IPS-18a (cell line): ENCODE results near the gene TPM4.

Experiments used
- H3K27ac ChIP-seq: one replicate; pipeline ENCODE4 v1.5.1; 2013; ENCODE audit warnings: low read length
- H3K27me3 ChIP-seq: one replicate; pipeline ENCODE4 v1.6.1; 2013; ENCODE audit warnings: mild to moderate bottlenecking, low read length; ENCODE audit not compliant: control insufficient read depth, insufficient read depth
- H3K36me3 ChIP-seq: one replicate; pipeline ENCODE4 v1.6.1; 2013; ENCODE audit warnings: low read depth, low read length; ENCODE audit not compliant: control insufficient read depth
- H3K4me1 ChIP-seq: one replicate; pipeline ENCODE4 v1.6.1; 2013; ENCODE audit warnings: low read depth, low read length; ENCODE audit not compliant: control insufficient read depth
- H3K4me3 ChIP-seq: one replicate; pipeline ENCODE4 v1.5.1; 2013; ENCODE audit warnings: low read length
- H3K9ac ChIP-seq: one replicate; pipeline ENCODE4 v1.6.1; 2013; ENCODE audit warnings: mild to moderate bottlenecking, low read length, moderate library complexity
- H3K9me3 ChIP-seq: one replicate; pipeline ENCODE4 v1.6.1; 2013; ENCODE audit warnings: low read depth, low read length; ENCODE audit not compliant: control insufficient read depth

Gene TPM4

GRCh38 chr19:16035601-16036297 lies 40.5 kb upstream of the TPM4 start:
- no peaks in the 10 kb centered on the region for H3K27me3 ChIP-seq
- H3K4me1 ChIP-seq: no peaks in the 10 kb centered on the region
- H3K36me3 ChIP-seq: no peaks in the 10 kb centered on the region
- H3K27ac ChIP-seq: no peak overlapping the region
- no peak overlapping the region for H3K4me3 ChIP-seq
- peaks cover 23% of the 10 kb centered on the region for H3K9me3 ChIP-seq
- no peak overlapping the region for H3K9ac ChIP-seq

- Histone ChIP-seq H3K9me3 (peaks cover 17% of the 10 kb centered on the region), H3K27me3 (no peaks in the 10 kb centered on the region), H3K27ac (no peak overlapping the region), H3K4me3 (no peak overlapping the region), H3K36me3 (no peaks in the 10 kb centered on the region), H3K4me1 (no peaks in the 10 kb centered on the region), H3K9ac (no peak overlapping the region)
Measured at GRCh38 chr19:16036397-16036925, 39.8 kb upstream of the TPM4 start.

GRCh38 chr19:16036941-16037340 lies 39.4 kb upstream of the TPM4 start:
- no peaks in the 10 kb centered on the region for H3K4me1 ChIP-seq
- H3K27me3 ChIP-seq: no peaks in the 10 kb centered on the region
- H3K27ac ChIP-seq: no peak overlapping the region
- H3K9me3 ChIP-seq: peaks cover 14% of the 10 kb centered on the region
- H3K4me3 ChIP-seq: no peak overlapping the region
- H3K36me3 ChIP-seq: no peaks in the 10 kb centered on the region
- H3K9ac ChIP-seq: no peak overlapping the region

GRCh38 chr19:16037424-16038195 lies 38.7 kb upstream of the TPM4 start:
- Histone ChIP-seq H3K36me3 (no peaks in the 10 kb centered on the region), H3K9ac (no peak overlapping the region), H3K9me3 (peaks cover 12% of the 10 kb centered on the region), H3K4me3 (no peak overlapping the region), H3K27me3 (no peaks in the 10 kb centered on the region), H3K27ac (no peak overlapping the region), H3K4me1 (no peaks in the 10 kb centered on the region)

GRCh38 chr19:16038196-16038695 lies 38.0 kb upstream of the TPM4 start:
- Histone ChIP-seq H3K4me3 (no peak overlapping the region), H3K4me1 (no peaks in the 10 kb centered on the region), H3K9me3 (peaks cover 11% of the 10 kb centered on the region), H3K36me3 (no peaks in the 10 kb centered on the region), H3K9ac (no peak overlapping the region), H3K27me3 (no peaks in the 10 kb centered on the region), H3K27ac (no peak overlapping the region)

GRCh38 chr19:16039081-16039480 lies 37.2 kb upstream of the TPM4 start:
- H3K4me3 ChIP-seq: no peak overlapping the region
- peaks cover 11% of the 10 kb centered on the region for H3K9me3 ChIP-seq
- H3K27ac ChIP-seq: no peak overlapping the region
- no peaks in the 10 kb centered on the region for H3K36me3 ChIP-seq
- no peaks in the 10 kb centered on the region for H3K27me3 ChIP-seq
- H3K9ac ChIP-seq: no peak overlapping the region
- no peaks in the 10 kb centered on the region for H3K4me1 ChIP-seq

- peaks cover 11% of the 10 kb centered on the region for H3K9me3 ChIP-seq
- no peak overlapping the region for H3K4me3 ChIP-seq
- no peaks in the 10 kb centered on the region for H3K4me1 ChIP-seq
- no peak overlapping the region for H3K9ac ChIP-seq
- no peak overlapping the region for H3K27ac ChIP-seq
- H3K27me3 ChIP-seq: no peaks in the 10 kb centered on the region
- no peaks in the 10 kb centered on the region for H3K36me3 ChIP-seq
Measured at GRCh38 chr19:16039545-16039944, 36.8 kb upstream of the TPM4 start.

GRCh38 chr19:16040642-16041041 lies 35.7 kb upstream of the TPM4 start:
- no peak overlapping the region for H3K9ac ChIP-seq
- no peaks in the 10 kb centered on the region for H3K36me3 ChIP-seq
- H3K9me3 ChIP-seq: peaks cover 8% of the 10 kb centered on the region
- no peak overlapping the region for H3K27ac ChIP-seq
- H3K4me3 ChIP-seq: no peak overlapping the region
- no peaks in the 10 kb centered on the region for H3K4me1 ChIP-seq
- no peaks in the 10 kb centered on the region for H3K27me3 ChIP-seq

GRCh38 chr19:16041299-16041990 lies 34.9 kb upstream of the TPM4 start:
- Histone ChIP-seq H3K4me3 (peak overlapping the region; percentile 11), H3K36me3 (no peaks in the 10 kb centered on the region)

GRCh38 chr19:16041991-16042386 lies 34.3 kb upstream of the TPM4 start:
- peak overlapping the region; percentile 11 for H3K4me3 ChIP-seq

More at GRCh38 chr19:16041299-16041990, 34.9 kb upstream of the TPM4 start:
- Histone ChIP-seq H3K27ac (no peak overlapping the region), H3K4me1 (no peaks in the 10 kb centered on the region), H3K27me3 (no peaks in the 10 kb centered on the region), H3K9ac (no peak overlapping the region), H3K9me3 (peaks cover 5% of the 10 kb centered on the region)

GRCh38 chr19:16042533-16043085 lies 33.7 kb upstream of the TPM4 start:
- H3K9ac ChIP-seq: no peak overlapping the region

More at GRCh38 chr19:16041991-16042386, 34.3 kb upstream of the TPM4 start:
- H3K4me1 ChIP-seq: no peaks in the 10 kb centered on the region
- H3K9ac ChIP-seq: no peak overlapping the region
- peaks cover 5% of the 10 kb centered on the region for H3K9me3 ChIP-seq
- H3K27ac ChIP-seq: no peak overlapping the region
- no peaks in the 10 kb centered on the region for H3K27me3 ChIP-seq
- H3K36me3 ChIP-seq: no peaks in the 10 kb centered on the region

More at GRCh38 chr19:16042533-16043085, 33.7 kb upstream of the TPM4 start:
- no peaks in the 10 kb centered on the region for H3K36me3 ChIP-seq
- no peak overlapping the region for H3K4me3 ChIP-seq
- H3K9me3 ChIP-seq: peaks cover 5% of the 10 kb centered on the region
- H3K27me3 ChIP-seq: no peaks in the 10 kb centered on the region
- H3K4me1 ChIP-seq: no peaks in the 10 kb centered on the region
- no peak overlapping the region for H3K27ac ChIP-seq
